ENCODE data around the gene SERINC2.

DNA sequence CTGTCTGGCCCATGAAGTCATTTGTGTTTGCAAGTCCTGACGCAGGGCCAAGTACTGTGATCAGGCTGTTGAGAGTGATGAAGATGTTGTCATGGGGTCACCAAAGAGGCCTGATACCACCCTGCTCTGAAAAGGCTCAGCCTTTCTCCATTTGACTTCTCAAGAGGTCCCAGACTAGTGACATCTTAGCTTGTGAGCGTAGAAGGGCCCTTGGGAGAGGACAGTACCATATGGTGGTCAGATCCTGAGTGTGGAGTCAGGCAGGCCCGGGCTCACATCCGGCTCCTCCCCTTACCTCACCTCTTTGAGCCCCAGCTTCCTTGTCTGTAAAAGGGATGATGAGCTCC lies 29.6 kb downstream of the SERINC2 start:
- TF ChIP-seq, protein P1, sequence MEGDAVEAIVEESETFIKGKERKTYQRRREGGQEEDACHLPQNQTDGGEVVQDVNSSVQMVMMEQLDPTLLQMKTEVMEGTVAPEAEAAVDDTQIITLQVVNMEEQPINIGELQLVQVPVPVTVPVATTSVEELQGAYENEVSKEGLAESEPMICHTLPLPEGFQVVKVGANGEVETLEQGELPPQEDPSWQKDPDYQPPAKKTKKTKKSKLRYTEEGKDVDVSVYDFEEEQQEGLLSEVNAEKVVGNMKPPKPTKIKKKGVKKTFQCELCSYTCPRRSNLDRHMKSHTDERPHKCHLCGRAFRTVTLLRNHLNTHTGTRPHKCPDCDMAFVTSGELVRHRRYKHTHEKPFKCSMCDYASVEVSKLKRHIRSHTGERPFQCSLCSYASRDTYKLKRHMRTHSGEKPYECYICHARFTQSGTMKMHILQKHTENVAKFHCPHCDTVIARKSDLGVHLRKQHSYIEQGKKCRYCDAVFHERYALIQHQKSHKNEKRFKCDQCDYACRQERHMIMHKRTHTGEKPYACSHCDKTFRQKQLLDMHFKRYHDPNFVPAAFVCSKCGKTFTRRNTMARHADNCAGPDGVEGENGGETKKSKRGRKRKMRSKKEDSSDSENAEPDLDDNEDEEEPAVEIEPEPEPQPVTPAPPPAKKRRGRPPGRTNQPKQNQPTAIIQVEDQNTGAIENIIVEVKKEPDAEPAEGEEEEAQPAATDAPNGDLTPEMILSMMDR (IDR thresholded peaks at IDR 0.05) = no peak
- no peak for TF ChIP-seq EP300 (IDR thresholded peaks at IDR 0.05; ENCODE audit: low read depth)
- TF ChIP-seq POLR2A (IDR thresholded peaks at IDR 0.05) = no peak
- no peak for TF ChIP-seq POLR2AphosphoS5 (IDR thresholded peaks at IDR 0.05)

Measured in transverse colon (tissue), 4 donors.